ENCODE data around the gene PROX1. TPM values are rescaled to one million over a fixed set of nuclear protein-coding genes. Genes with fewer than 3 reads are reported as not detected.

The PROX1 gene
- total RNA-seq, 1 donor from 2014 or later: 5.0 TPM

DNA sequence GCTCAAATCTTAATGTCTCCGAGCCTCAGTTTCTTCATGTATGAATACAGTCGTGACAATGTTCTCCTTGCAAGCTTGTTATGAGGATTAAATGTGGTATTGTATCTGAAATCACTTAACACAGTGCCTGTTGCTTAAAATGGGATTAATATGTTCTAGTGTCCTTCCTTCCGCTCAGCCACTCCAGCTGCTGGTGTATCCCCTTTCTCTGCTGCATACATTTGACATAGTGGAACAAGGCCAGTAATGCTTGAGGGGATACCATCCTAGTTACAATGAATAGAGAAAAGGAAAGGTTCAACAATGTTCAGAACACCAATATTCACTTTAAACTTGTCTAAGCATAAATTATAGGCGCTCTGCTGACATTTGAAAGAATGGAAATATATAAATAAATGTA lies 64.0 kb downstream of the PROX1 start:
- Mint-ChIP-seq H3K27me3 (ENCODE audit: insufficient read depth, low read depth) (no peaks in the 10 kb centered on the region), H3K36me3 (no peaks in the 10 kb centered on the region), H3K4me1 (no peaks in the 10 kb centered on the region), H3K9me3 (peaks cover 9% of the 10 kb centered on the region), H3K27ac (no peak overlapping the region), H3K4me3 (no peak overlapping the region)
- H3K36me3 ChIP-seq: no peaks in the 10 kb centered on the region
- no peak overlapping the region for H3K9ac ChIP-seq
- peaks cover 10% of the 10 kb centered on the region for H3K9me3 ChIP-seq (ENCODE audit: low read depth)
- no peaks in the 10 kb centered on the region for H3K4me1 ChIP-seq
- no peaks in the 10 kb centered on the region for H3K27me3 ChIP-seq
- no peak overlapping the region for H2AFZ ChIP-seq (replicated peaks)
- no peaks in the 10 kb centered on the region for H3K79me2 ChIP-seq (ENCODE audit: low read depth)
- DNase-seq (ENCODE audit: low spot score): no peak
- H3K27ac ChIP-seq: no peak overlapping the region
- H4K20me1 ChIP-seq (ENCODE audit: low read depth): no peaks in the 10 kb centered on the region
- H3K4me2 ChIP-seq: no peak overlapping the region
- no peak overlapping the region for H3K4me3 ChIP-seq
- H3F3A ChIP-seq (ENCODE audit: low read depth): no peaks in the 10 kb centered on the region
- TF ChIP-seq EZH2phosphoT487 (IDR thresholded peaks at IDR 0.05) (no peak), EZH2 (IDR thresholded peaks at IDR 0.05) (no peak)
- TF ChIP-seq, protein P1, sequence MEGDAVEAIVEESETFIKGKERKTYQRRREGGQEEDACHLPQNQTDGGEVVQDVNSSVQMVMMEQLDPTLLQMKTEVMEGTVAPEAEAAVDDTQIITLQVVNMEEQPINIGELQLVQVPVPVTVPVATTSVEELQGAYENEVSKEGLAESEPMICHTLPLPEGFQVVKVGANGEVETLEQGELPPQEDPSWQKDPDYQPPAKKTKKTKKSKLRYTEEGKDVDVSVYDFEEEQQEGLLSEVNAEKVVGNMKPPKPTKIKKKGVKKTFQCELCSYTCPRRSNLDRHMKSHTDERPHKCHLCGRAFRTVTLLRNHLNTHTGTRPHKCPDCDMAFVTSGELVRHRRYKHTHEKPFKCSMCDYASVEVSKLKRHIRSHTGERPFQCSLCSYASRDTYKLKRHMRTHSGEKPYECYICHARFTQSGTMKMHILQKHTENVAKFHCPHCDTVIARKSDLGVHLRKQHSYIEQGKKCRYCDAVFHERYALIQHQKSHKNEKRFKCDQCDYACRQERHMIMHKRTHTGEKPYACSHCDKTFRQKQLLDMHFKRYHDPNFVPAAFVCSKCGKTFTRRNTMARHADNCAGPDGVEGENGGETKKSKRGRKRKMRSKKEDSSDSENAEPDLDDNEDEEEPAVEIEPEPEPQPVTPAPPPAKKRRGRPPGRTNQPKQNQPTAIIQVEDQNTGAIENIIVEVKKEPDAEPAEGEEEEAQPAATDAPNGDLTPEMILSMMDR (IDR thresholded peaks at IDR 0.05): no peak

DNA sequence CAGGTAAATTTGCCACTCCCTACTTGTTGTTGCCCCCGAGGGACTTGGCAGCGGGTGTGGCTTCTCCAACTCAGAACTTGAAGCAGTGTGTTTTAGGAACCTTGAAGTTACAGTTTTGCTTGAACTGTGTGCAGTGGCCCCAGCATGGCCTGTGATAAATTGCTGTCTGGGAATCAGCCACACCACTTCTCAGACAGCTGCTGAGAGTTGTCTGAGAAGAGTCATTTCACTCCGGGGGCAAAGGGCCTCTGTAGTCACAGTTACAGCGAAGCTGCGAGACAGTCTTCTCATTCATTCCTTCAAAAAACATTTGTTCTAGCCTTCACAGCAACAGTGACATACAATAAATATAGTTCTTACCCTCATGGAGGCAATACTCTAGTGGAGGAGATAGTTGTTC lies 70.3 kb downstream of the PROX1 start:
- no peak overlapping the region for H3K4me2 ChIP-seq
- H4K20me1 ChIP-seq (ENCODE audit: low read depth): no peaks in the 10 kb centered on the region
- H3K4me1 ChIP-seq: no peaks in the 10 kb centered on the region
- Mint-ChIP-seq H3K4me3 (no peak overlapping the region), H3K4me1 (no peaks in the 10 kb centered on the region), H3K27me3 (ENCODE audit: insufficient read depth, low read depth) (peaks cover 2% of the 10 kb centered on the region), H3K36me3 (no peaks in the 10 kb centered on the region), H3K27ac (no peak overlapping the region), H3K9me3 (no peaks in the 10 kb centered on the region)
- H3K27ac ChIP-seq: no peak overlapping the region
- TF ChIP-seq, protein P1 (IDR thresholded peaks at IDR 0.05): no peak
- H3K9me3 ChIP-seq (ENCODE audit: low read depth): no peaks in the 10 kb centered on the region
- H2AFZ ChIP-seq (replicated peaks): no peak overlapping the region
- H3K9ac ChIP-seq: no peak overlapping the region
- no peaks in the 10 kb centered on the region for H3K36me3 ChIP-seq
- no peaks in the 10 kb centered on the region for H3F3A ChIP-seq (ENCODE audit: low read depth)
- H3K79me2 ChIP-seq (ENCODE audit: low read depth): no peaks in the 10 kb centered on the region
- no peak for DNase-seq (ENCODE audit: low spot score)
- no peaks in the 10 kb centered on the region for H3K27me3 ChIP-seq
- no peak overlapping the region for H3K4me3 ChIP-seq

DNA sequence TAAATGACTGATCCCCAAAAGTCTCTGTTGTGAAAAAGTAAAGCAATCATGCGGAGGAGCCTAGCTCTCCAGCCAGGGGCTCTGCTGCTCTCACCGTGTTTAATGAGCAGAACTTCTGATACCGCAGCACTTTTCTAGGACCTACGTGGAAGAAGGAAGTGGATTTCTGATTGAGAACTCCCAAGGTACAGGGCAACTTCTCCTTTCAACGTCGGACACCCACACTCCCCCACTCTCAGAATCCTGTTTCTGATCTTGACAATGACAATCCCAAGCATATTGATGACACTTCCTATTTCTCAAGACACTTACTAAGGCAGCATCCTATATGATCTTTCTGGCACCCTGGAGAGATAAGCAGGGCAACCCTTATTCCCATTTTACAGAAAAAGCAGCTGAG lies 78.4 kb downstream of the PROX1 start:
- Histone ChIP-seq H3K79me2 (ENCODE audit: low read depth) (no peaks in the 10 kb centered on the region), H4K20me1 (ENCODE audit: low read depth) (no peaks in the 10 kb centered on the region), H3K9ac (no peak overlapping the region), H2AFZ (replicated peaks) (no peak overlapping the region), H3K4me2 (no peak overlapping the region), H3K27me3 (no peaks in the 10 kb centered on the region), H3F3A (ENCODE audit: low read depth) (no peaks in the 10 kb centered on the region), H3K4me3 (no peak overlapping the region), H3K9me3 (ENCODE audit: low read depth) (no peaks in the 10 kb centered on the region), H3K36me3 (no peaks in the 10 kb centered on the region), H3K27ac (no peak overlapping the region), H3K4me1 (no peaks in the 10 kb centered on the region)
- Mint-ChIP-seq H3K4me1 (no peaks in the 10 kb centered on the region), H3K27ac (no peak overlapping the region), H3K36me3 (no peaks in the 10 kb centered on the region), H3K9me3 (no peaks in the 10 kb centered on the region), H3K27me3 (ENCODE audit: insufficient read depth, low read depth) (peaks cover 3% of the 10 kb centered on the region), H3K4me3 (no peak overlapping the region)
- DNase-seq (ENCODE audit: low spot score): no peak
- no peak for TF ChIP-seq EZH2phosphoT487 (IDR thresholded peaks at IDR 0.05)
- TF ChIP-seq, protein P1 (IDR thresholded peaks at IDR 0.05): no peak
- TF ChIP-seq EZH2 (IDR thresholded peaks at IDR 0.05): no peak

DNA sequence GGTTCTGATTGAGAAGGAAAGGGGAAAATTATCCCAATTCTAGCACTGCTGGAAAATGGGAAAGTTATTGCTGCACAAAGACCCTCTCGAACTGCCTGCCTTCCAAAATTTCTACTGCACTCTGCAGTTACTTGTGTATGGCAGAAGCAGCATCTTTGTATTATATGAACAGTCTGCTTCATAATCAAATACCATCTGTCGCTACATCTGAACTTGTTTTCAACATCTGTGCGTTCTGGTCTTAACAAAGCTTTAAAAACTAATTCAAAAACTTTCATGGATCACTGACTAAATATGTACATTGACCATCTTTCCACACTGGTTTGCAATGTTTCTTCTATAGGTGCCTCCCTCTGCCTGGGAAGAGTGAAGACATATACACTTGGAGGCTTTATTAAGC lies 79.2 kb downstream of the PROX1 start:
- H3K27ac Mint-ChIP-seq: no peak overlapping the region
- TF ChIP-seq EZH2phosphoT487 (IDR thresholded peaks at IDR 0.05): no peak
- no peaks in the 10 kb centered on the region for H3K79me2 ChIP-seq (ENCODE audit: low read depth)
- H3K27me3 Mint-ChIP-seq (ENCODE audit: insufficient read depth, low read depth): peaks cover 4% of the 10 kb centered on the region
- H3K4me2 ChIP-seq: no peak overlapping the region
- H3K4me3 ChIP-seq: no peak overlapping the region
- no peaks in the 10 kb centered on the region for H3K36me3 ChIP-seq
- H4K20me1 ChIP-seq (ENCODE audit: low read depth): no peaks in the 10 kb centered on the region
- no peaks in the 10 kb centered on the region for H3F3A ChIP-seq (ENCODE audit: low read depth)
- no peaks in the 10 kb centered on the region for H3K9me3 ChIP-seq (ENCODE audit: low read depth)
- H3K4me3 Mint-ChIP-seq: no peak overlapping the region
- no peaks in the 10 kb centered on the region for H3K4me1 ChIP-seq
- H3K4me1 Mint-ChIP-seq: no peaks in the 10 kb centered on the region
- H3K27ac ChIP-seq: no peak overlapping the region
- no peaks in the 10 kb centered on the region for H3K9me3 Mint-ChIP-seq
- no peak for DNase-seq (ENCODE audit: low spot score)
- H3K36me3 Mint-ChIP-seq: no peaks in the 10 kb centered on the region
- H3K9ac ChIP-seq: no peak overlapping the region
- no peaks in the 10 kb centered on the region for H3K27me3 ChIP-seq
- no peak overlapping the region for H2AFZ ChIP-seq (replicated peaks)

Measured in neural progenitor cell (in vitro differentiated cells).